HEK293T (cell line): ENCODE data around the gene AMTN.

Experiments
- CTCF ChIA-PET: fragments of 350-600 bp; formaldehyde crosslinking; extraction: SDS; loops from one replicate; lab custom pipeline; 2021; ENCODE audit warnings: antibody characterized with exemption, inconsistent platforms; lab: Yijun Ruan, JAX
- POLR2A ChIA-PET: fragments of 350-600 bp; formaldehyde crosslinking; extraction: SDS; loops from one replicate; lab custom pipeline; 2020; ENCODE audit warnings: antibody characterized with exemption, inconsistent platforms; lab: Yijun Ruan, JAX
- DNase-seq: peaks from one replicate; pipeline ENCODE4 v3.0.0; 2012; ENCODE audit warnings: mixed read lengths; ENCODE audit errors: extremely low spot score
- ARNT ChIP-seq: fragments of 450-650 bp; IDR thresholded peaks from 2 replicates; pipeline ENCODE4 v1.6.1; 2017; ENCODE audit warnings: mild to moderate bottlenecking
- BHLHE40 ChIP-seq: fragments of 450-650 bp; IDR thresholded peaks from 2 replicates; pipeline ENCODE4 v1.6.1; 2016; ENCODE audit warnings: mild to moderate bottlenecking, moderate library complexity, borderline replicate concordance
- CTBP1 ChIP-seq: fragments of 450-650 bp; IDR thresholded peaks from 2 replicates; pipeline ENCODE4 v1.6.1; 2016; ENCODE audit warnings: borderline replicate concordance
- ELF4 ChIP-seq: fragments of 450-650 bp; IDR thresholded peaks from 2 replicates; pipeline ENCODE4 v1.6.1; 2017; ENCODE audit warnings: antibody characterized with exemption

AMTN gene

GRCh38 chr4:70581980-70582379, 63.6 kb downstream of the AMTN start:
- DNase-seq, result no peak
- no peak for TF ChIP-seq BHLHE40
- TF ChIP-seq ARNT, result no peak
- no peak for TF ChIP-seq ELF4
- no peak for TF ChIP-seq CTBP1
- ChIA-PET CTCF (no interaction called here), POLR2A (no interaction called here)
